Stimulated activated CD4-positive, alpha-beta T cell treated with anti-CD3 and anti-CD28 coated beads, TNF-alpha, amount 100 ng/mL, for 24 hours (primary cell): Measurements from ENCODE around the gene FAM124B.
A peak's percentile ranks its signal among the peaks of the same experiment; 100 is the strongest.

Experiments used
- DNase-seq, 3 experiments: peaks; one replicate each; pipeline ENCODE4 v3.0.0-alpha.2; 2020; ENCODE audit warnings: low read depth in 3 of 3

The FAM124B gene

GRCh38 chr2:224401641-224402342 lies at the start of gene FAM124B:
TSS of gene FAM124B (minus strand) at chr2:224402107. CDS start at chr2:224401768, 339 bp downstream.
- peak in 2 of 3 experiments; percentile 12 to 22 for DNase-seq

- no peak for DNase-seq
Observed at GRCh38 chr2:224449212-224450147, 47.6 kb upstream of the FAM124B start.

GRCh38 chr2:224448236-224448635 lies 46.3 kb upstream of the FAM124B start:
- no peak for DNase-seq

GRCh38 chr2:224444783-224445182 lies 42.9 kb upstream of the FAM124B start:
- no peak for DNase-seq

- DNase-seq = no peak
Observed at GRCh38 chr2:224444021-224444420, 42.1 kb upstream of the FAM124B start.

- DNase-seq = peak in 1 of 3 experiments; percentile 7
Observed at GRCh38 chr2:224442071-224442967, 40.4 kb upstream of the FAM124B start.

GRCh38 chr2:224440988-224441387 lies 39.1 kb upstream of the FAM124B start:
- DNase-seq = no peak

GRCh38 chr2:224438726-224439125 lies 36.8 kb upstream of the FAM124B start:
- DNase-seq = no peak

GRCh38 chr2:224436634-224437033 lies 34.7 kb upstream of the FAM124B start:
- DNase-seq = no peak

GRCh38 chr2:224434618-224435017 lies 32.7 kb upstream of the FAM124B start:
- DNase-seq = no peak

GRCh38 chr2:224433442-224433841 lies 31.5 kb upstream of the FAM124B start:
- no peak for DNase-seq

- DNase-seq = no peak
Observed at GRCh38 chr2:224432003-224432579, 30.2 kb upstream of the FAM124B start.

- no peak for DNase-seq
Observed at GRCh38 chr2:224429441-224429810, 27.5 kb upstream of the FAM124B start.

- no peak for DNase-seq
Observed at GRCh38 chr2:224428787-224429440, 27.0 kb upstream of the FAM124B start.

- no peak for DNase-seq
Observed at GRCh38 chr2:224427471-224427870, 25.6 kb upstream of the FAM124B start.

GRCh38 chr2:224426656-224427055 lies 24.7 kb upstream of the FAM124B start:
- no peak for DNase-seq

GRCh38 chr2:224421065-224421464 lies 19.2 kb upstream of the FAM124B start:
- DNase-seq = no peak

GRCh38 chr2:224417947-224418346 lies 16.0 kb upstream of the FAM124B start:
- no peak for DNase-seq

GRCh38 chr2:224417361-224417729 lies 15.4 kb upstream of the FAM124B start:
- DNase-seq = no peak

- no peak for DNase-seq
Observed at GRCh38 chr2:224416656-224417360, 14.9 kb upstream of the FAM124B start.
